Endodermal cell (in vitro differentiated cells): ENCODE results near the gene PHOX2A. TPM values are rescaled to one million over a fixed set of nuclear protein-coding genes. Genes with fewer than 3 reads are reported as not detected.
"Not testable (repeated sequence)": the region's sequence is repeated elsewhere in the genome, so short reads cannot be mapped to it uniquely, and the experiment has no call there.

ENCODE experiments used
- DNase-seq: peaks from one replicate; pipeline ENCODE4 v3.0.0-alpha.2; 2017
- H3K27ac ChIP-seq: 2 replicates; pipeline ENCODE4 v1.5.1; 2013; ENCODE audit warnings: mild to moderate bottlenecking, low read depth, low read length, moderate library complexity
- H3K27me3 ChIP-seq: 2 replicates; pipeline ENCODE4 v1.6.1; 2013; ENCODE audit warnings: mild to moderate bottlenecking, low read length, moderate library complexity; ENCODE audit not compliant: insufficient read depth, control insufficient read depth, poor library complexity, severe bottlenecking
- H3K36me3 ChIP-seq: 2 replicates; pipeline ENCODE4 v1.7.0; 2013; ENCODE audit warnings: mild to moderate bottlenecking, low read length, moderate library complexity; ENCODE audit not compliant: control insufficient read depth, insufficient read depth
- H3K4me1 ChIP-seq: one replicate; pipeline ENCODE4 v1.7.0; 2013; ENCODE audit warnings: low read length; ENCODE audit not compliant: control insufficient read depth, insufficient read depth
- H3K4me3 ChIP-seq: 2 replicates; pipeline ENCODE4 v1.5.1; 2013; ENCODE audit warnings: mild to moderate bottlenecking, low read length, moderate library complexity
- H3K9ac ChIP-seq: 2 replicates; pipeline ENCODE4 v1.6.1; 2013; ENCODE audit warnings: mild to moderate bottlenecking, low read length, moderate library complexity; ENCODE audit not compliant: poor library complexity, severe bottlenecking; ENCODE audit errors: extremely low read depth
- H3K9me3 ChIP-seq: 2 replicates; pipeline ENCODE4 v1.6.1; 2013; ENCODE audit warnings: mild to moderate bottlenecking, low read length, moderate library complexity; ENCODE audit not compliant: control insufficient read depth
- H3K27ac Mint-ChIP-seq: 2 replicates; pipeline ENCODE4 v1.8.0; 2020; ENCODE audit warnings: mixed read lengths
- H3K27me3 Mint-ChIP-seq: 2 replicates; pipeline ENCODE4 v1.8.0; 2021; ENCODE audit warnings: mild to moderate bottlenecking, mixed read lengths; ENCODE audit not compliant: insufficient read depth
- H3K36me3 Mint-ChIP-seq: 2 replicates; pipeline ENCODE4 v1.8.0; 2020; ENCODE audit warnings: low read depth, mixed read lengths
- H3K4me1 Mint-ChIP-seq: 2 replicates; pipeline ENCODE4 v1.8.0; 2020; ENCODE audit warnings: mixed read lengths
- H3K4me3 Mint-ChIP-seq: 2 replicates; pipeline ENCODE4 v1.8.0; 2020; ENCODE audit warnings: mild to moderate bottlenecking, moderate library complexity, mixed read lengths
- H3K9me3 Mint-ChIP-seq: 2 replicates; pipeline ENCODE4 v1.8.0; 2020; ENCODE audit warnings: mild to moderate bottlenecking, mixed read lengths
- CTCF ChIP-seq: fragments of 200-600 bp; sonication (generic); conservative IDR thresholded peaks from 2 replicates; pipeline ENCODE4 v1.5.0; 2021; ENCODE audit warnings: antibody characterized with exemption, mild to moderate bottlenecking
- WGBS, 2 experiments: methylation state at CpG; one replicate each; pipeline versions ENCODE4 v1.1.5 to v1.1.7; 2013; ENCODE audit warnings: missing lambda C conversion rate in 2 of 2, mixed read lengths in 1 of 2; ENCODE audit not compliant: insufficient coverage in 1 of 2, insufficient read length in 1 of 2; 5-methylcytosine and 5-hydroxymethylcytosine counted together
- total RNA-seq, 2 donors: library from RNA; stranded (reverse); fragmentation: NEBNext Ultra II Directional in 1 of 2; extraction: Animal tissue kit (Norgen Biotek cat#: 25700) in 1 of 2; gene quantifications; 2 replicates in 1 of 2; 3 replicates in 1 of 2; pipeline ENCODE4 v1.2.1, GENCODE V29; 2021

The PHOX2A gene
- total RNA-seq, 2 donors from 2014 or later, result 0.92 TPM; not detected in 1

GRCh38 chr11:72290741-72291140 lies 46.8 kb upstream of the PHOX2A start:
- H3K4me1 Mint-ChIP-seq, H3K4me3 ChIP-seq, H3K27me3 ChIP-seq, H3K9me3 ChIP-seq, H3K27ac ChIP-seq, H3K9me3 Mint-ChIP-seq, H3K9ac ChIP-seq, H3K36me3 ChIP-seq, H3K27me3 Mint-ChIP-seq, H3K4me1 ChIP-seq, H3K36me3 Mint-ChIP-seq, H3K27ac Mint-ChIP-seq, H3K4me3 Mint-ChIP-seq: not testable (repeated sequence)
- DNase-seq, result peak; percentile 29
- WGBS, 2 experiments, result 82 to 100% methylated on average over 1 to 5 of the region's 6 CpGs
- peak; percentile 77 for TF ChIP-seq CTCF

GRCh38 chr11:72287293-72287692 lies 43.3 kb upstream of the PHOX2A start:
- peak; percentile 13 for DNase-seq
- Mint-ChIP-seq H3K27ac (no peak overlapping the region), H3K4me3 (no peak overlapping the region), H3K27me3 (peaks cover 12% of the 10 kb centered on the region), H3K9me3 (no peaks in the 10 kb centered on the region), H3K4me1 (no peaks in the 10 kb centered on the region), H3K36me3 (no peaks in the 10 kb centered on the region)
- Histone ChIP-seq H3K4me3 (no peak overlapping the region), H3K36me3 (no peaks in the 10 kb centered on the region), H3K4me1 (no peaks in the 10 kb centered on the region), H3K27ac (no peak overlapping the region), H3K9ac (no peak overlapping the region), H3K9me3 (no peaks in the 10 kb centered on the region), H3K27me3 (no peaks in the 10 kb centered on the region)
- no peak for TF ChIP-seq CTCF
- WGBS, 2 experiments, result 80 to 93% methylated on average over 2 of the region's 2 CpGs

GRCh38 chr11:72283947-72284346 lies 40.0 kb upstream of the PHOX2A start:
- H3K9me3 ChIP-seq, result no peaks in the 10 kb centered on the region
- H3K27me3 Mint-ChIP-seq, result peaks cover 16% of the 10 kb centered on the region
- no peak overlapping the region for H3K27ac ChIP-seq
- H3K4me3 ChIP-seq, result no peak overlapping the region
- H3K27me3 ChIP-seq, result no peaks in the 10 kb centered on the region
- no peaks in the 10 kb centered on the region for H3K9me3 Mint-ChIP-seq
- no peak for TF ChIP-seq CTCF
- no peaks in the 10 kb centered on the region for H3K4me1 Mint-ChIP-seq
- 87 to 94% methylated on average over 2 of the region's 2 CpGs for WGBS, 2 experiments
- no peaks in the 10 kb centered on the region for H3K36me3 Mint-ChIP-seq
- no peak overlapping the region for H3K9ac ChIP-seq
- no peaks in the 10 kb centered on the region for H3K4me1 ChIP-seq
- no peak overlapping the region for H3K27ac Mint-ChIP-seq
- no peak for DNase-seq
- H3K4me3 Mint-ChIP-seq, result no peak overlapping the region
- H3K36me3 ChIP-seq, result no peaks in the 10 kb centered on the region
